Uterus (tissue), 4 donors: ENCODE measurements around the gene NOMO2. TPM values are rescaled to one million over a fixed set of nuclear protein-coding genes. Genes with fewer than 3 reads are reported as not detected.
"Not testable (repeated sequence)": the region's sequence is repeated elsewhere in the genome, so short reads cannot be mapped to it uniquely, and the experiment has no call there.

Source experiments
- DNase-seq, 2 donors: peaks; one replicate each; pipeline ENCODE4 v3.0.0-alpha.2; 2019 to 2020
- H3K27ac ChIP-seq, 2 donors: fragments of 200-600 bp; sonication (generic); 1 replicate in 1 of 2; 2 replicates in 1 of 2; pipeline ENCODE4 v1.5.1; 2016 to 2018
- H3K27me3 ChIP-seq, 2 donors: fragments of 200-600 bp; sonication (generic); one replicate each; pipeline ENCODE4 v1.5.1; 2018 to 2019; ENCODE audit warnings: control low read depth in 1 of 2
- H3K36me3 ChIP-seq, 2 donors: fragments of 200-600 bp; sonication (generic); one replicate each; pipeline ENCODE4 v1.5.1; 2019; ENCODE audit warnings: control low read depth in 1 of 2
- H3K4me1 ChIP-seq, 2 donors: fragments of 200-600 bp; sonication (generic); one replicate each; pipeline ENCODE4 v1.5.1; 2018 to 2019; ENCODE audit warnings: control low read depth in 1 of 2
- H3K4me3 ChIP-seq, 2 donors: fragments of 200-600 bp; sonication (generic); 1 replicate in 1 of 2; 2 replicates in 1 of 2; pipeline ENCODE4 v1.5.1; 2018 to 2019; ENCODE audit warnings: mild to moderate bottlenecking in 1 of 2
- H3K9me3 ChIP-seq, 2 donors: fragments of 200-600 bp; sonication (generic); one replicate each; pipeline ENCODE4 v1.5.1; 2019; ENCODE audit warnings: control low read depth in 1 of 2
- intact Hi-C: fragments of 100-400 bp; cut with DNase I; formaldehyde crosslinking; loops from one replicate; pipeline ENCODE4 v1.15.1; 2023; ENCODE audit warnings: low total_unique reads
- microRNA-seq: library from miRNA; unstranded; fragments of <30 nt; microRNA quantifications from one replicate; pipeline ENCODE4, GENCODE V29; 2016; ENCODE audit warnings: borderline microRNAs expressed, borderline replicate concordance
- small RNA-seq: library from RNA; depleted of rRNA; stranded (forward); fragments of <200 nt; gene quantifications from one replicate; pipeline ENCODE3, GENCODE V24; 2016
- total RNA-seq, 4 donors: library from RNA; depleted of rRNA in 3 of 4; stranded (reverse); fragments of >200 nt in 3 of 4; gene quantifications; one replicate each; pipeline versions ENCODE4 v1.1.0 to v1.2.4, GENCODE V29; 2014 to 2023
- donor health status: DM: yes; HTN: yes; CAD: no.

The NOMO2 gene
- total RNA-seq, 4 donors from 2014 or later, result 58.2 to 84.8 (median 60.9) TPM

- H3K4me1 ChIP-seq, H3K27ac ChIP-seq, DNase-seq, H3K4me3 ChIP-seq, intact Hi-C loops, H3K9me3 ChIP-seq, H3K36me3 ChIP-seq, H3K27me3 ChIP-seq: not testable (repeated sequence)
Observed at GRCh38 chr16:18401851-18402657, 159.8 kb downstream of the NOMO2 start.

- peak overlapping the region; percentile 30 to 55 for H3K4me3 ChIP-seq
- H3K27me3 ChIP-seq, H3K9me3 ChIP-seq, H3K36me3 ChIP-seq, intact Hi-C loops, H3K4me1 ChIP-seq: not testable (repeated sequence)
- DNase-seq, result peak; percentile 22 to 55
- H3K27ac ChIP-seq, result peak overlapping the region in 1 of 2 donors; percentile 75
Observed at GRCh38 chr16:18401159-18401558, 160.7 kb downstream of the NOMO2 start.

- H3K27ac ChIP-seq, H3K9me3 ChIP-seq, DNase-seq, H3K36me3 ChIP-seq, H3K4me3 ChIP-seq, intact Hi-C loops, H3K4me1 ChIP-seq, H3K27me3 ChIP-seq: not testable (repeated sequence)
Observed at GRCh38 chr16:18394363-18394762, 167.5 kb downstream of the NOMO2 start.

GRCh38 chr16:18387767-18388166, 174.1 kb downstream of the NOMO2 start:
- H3K9me3 ChIP-seq, H3K4me3 ChIP-seq, DNase-seq, H3K36me3 ChIP-seq, H3K27ac ChIP-seq, H3K27me3 ChIP-seq, intact Hi-C loops, H3K4me1 ChIP-seq: not testable (repeated sequence)

GRCh38 chr16:18386517-18386916, 175.4 kb downstream of the NOMO2 start:
- H3K4me3 ChIP-seq, H3K36me3 ChIP-seq, H3K27ac ChIP-seq, H3K27me3 ChIP-seq, H3K9me3 ChIP-seq, H3K4me1 ChIP-seq, DNase-seq, intact Hi-C loops: not testable (repeated sequence)

GRCh38 chr16:18385285-18385684, 176.6 kb downstream of the NOMO2 start:
- H3K27me3 ChIP-seq, H3K4me1 ChIP-seq, H3K27ac ChIP-seq, DNase-seq, H3K9me3 ChIP-seq, H3K36me3 ChIP-seq, H3K4me3 ChIP-seq, intact Hi-C loops: not testable (repeated sequence)

- H3K4me1 ChIP-seq, DNase-seq, H3K4me3 ChIP-seq, H3K27me3 ChIP-seq, intact Hi-C loops, H3K9me3 ChIP-seq, H3K36me3 ChIP-seq, H3K27ac ChIP-seq: not testable (repeated sequence)
Observed at GRCh38 chr16:18384869-18385268, 177.0 kb downstream of the NOMO2 start.

GRCh38 chr16:18384098-18384636, 177.7 kb downstream of the NOMO2 start:
- H3K36me3 ChIP-seq, H3K4me1 ChIP-seq, H3K9me3 ChIP-seq, H3K4me3 ChIP-seq, DNase-seq, H3K27me3 ChIP-seq, H3K27ac ChIP-seq, intact Hi-C loops: not testable (repeated sequence)

GRCh38 chr16:18382696-18383095, 179.2 kb downstream of the NOMO2 start:
- DNase-seq, intact Hi-C loops, H3K9me3 ChIP-seq, H3K4me3 ChIP-seq, H3K4me1 ChIP-seq, H3K27ac ChIP-seq, H3K27me3 ChIP-seq, H3K36me3 ChIP-seq: not testable (repeated sequence)

Small RNA genes within 50 kb of the gene (microRNA-seq; reads per million reads assigned to microRNA genes)
- gene MIR3179-3, result not detected
- not detected for gene MIR3179-4
- gene MIR3180-3, result not detected
- not detected for gene MIR3670-3
- gene MIR3670-4, result not detected
- not detected for gene MIR6770-3

Small RNA genes within 50 kb of the gene (small RNA-seq; reads per million reads assigned to genes)
- gene MIR3179-3, result not detected
- gene MIR3179-4, result not detected
- gene MIR3180-3, result not detected
- gene MIR3670-3, result not detected
- gene MIR3670-4, result not detected
- gene MIR6770-3, result not detected
- gene RF00019, result not detected

Other genes starting within 250 kb of the NOMO2 start
- gene NPIPA8, start 225.4 kb downstream of the NOMO2 start, total RNA-seq, result 1 to 10 TPM in 2 of 4 donors, not detected in 2; 1.4 to 5.1 TPM
- 1,000 to 10,000 TPM; 2,145 to 6,532 (median 4,433) TPM for gene RPS15A, start 228.2 kb upstream of the NOMO2 start, total RNA-seq
- 100 to 1,000 TPM in 2 of 4 donors, 10 to 100 TPM in 2; 68.7 to 337 (median 107) TPM for gene ARL6IP1, start 239.5 kb upstream of the NOMO2 start, total RNA-seq